CD4-positive, CD25-positive, alpha-beta regulatory T cell (primary cell): ENCODE measurements around the gene ZSCAN30. TPM values are rescaled to one million over a fixed set of nuclear protein-coding genes. Genes with fewer than 3 reads are reported as not detected.

Experiments
- ATAC-seq, 2 donors: fragments of 150-1000 bp; cut with Tn5 transposase; one replicate each; pipeline ENCODE4 v1.10.0; 2021; ENCODE audit warnings: low read depth in 2 of 2, moderate number of reproducible peaks in 2 of 2, moderate library complexity in 1 of 2
- DNase-seq, 3 donors: peaks; one replicate each; pipeline versions ENCODE4 v3.0.0 to v3.0.0-alpha.2; 2012 to 2022; ENCODE audit warnings: mixed read lengths in 1 of 3
- H3K27ac ChIP-seq: one replicate; pipeline ENCODE4 v1.7.0; 2013; ENCODE audit warnings: mild to moderate bottlenecking, low read length; ENCODE audit not compliant: insufficient read depth, poor library complexity, severe bottlenecking
- H3K27me3 ChIP-seq: one replicate; pipeline ENCODE4 v1.7.0; 2013; ENCODE audit warnings: low read length; ENCODE audit not compliant: control insufficient read depth, insufficient read depth
- H3K36me3 ChIP-seq: one replicate; pipeline ENCODE4 v1.7.0; 2013; ENCODE audit warnings: mild to moderate bottlenecking, low read length, moderate library complexity; ENCODE audit not compliant: control insufficient read depth, insufficient read depth
- H3K4me1 ChIP-seq: 2 replicates; pipeline ENCODE4 v1.7.0; 2013; ENCODE audit warnings: mild to moderate bottlenecking, low read length; ENCODE audit not compliant: insufficient read depth, control insufficient read depth, poor library complexity, severe bottlenecking
- H3K4me3 ChIP-seq: one replicate; pipeline ENCODE4 v1.7.0; 2013; ENCODE audit warnings: low read depth, mild to moderate bottlenecking, low read length, moderate library complexity
- H3K9me3 ChIP-seq, 2 experiments: 1 replicate in 1 of 2; 2 replicates in 1 of 2; pipeline ENCODE4 v1.7.0; 2013; ENCODE audit warnings: low read length in 2 of 2, mild to moderate bottlenecking in 1 of 2, moderate library complexity in 1 of 2; ENCODE audit not compliant: control insufficient read depth in 2 of 2
- H3K27ac Mint-ChIP-seq, 3 donors: one replicate each; pipeline ENCODE4 v1.8.0; 2020 to 2022; ENCODE audit warnings: mild to moderate bottlenecking in 3 of 3, mixed read lengths in 3 of 3, moderate library complexity in 2 of 3
- H3K27me3 Mint-ChIP-seq: one replicate; pipeline ENCODE4 v1.8.0; 2022; ENCODE audit warnings: mild to moderate bottlenecking, mixed read lengths
- H3K36me3 Mint-ChIP-seq: one replicate; pipeline ENCODE4 v1.8.0; 2020; ENCODE audit warnings: mixed read lengths
- H3K4me1 Mint-ChIP-seq, 4 donors: one replicate each; pipeline ENCODE4 v1.8.0; 2020 to 2022; ENCODE audit warnings: mixed read lengths in 4 of 4, mild to moderate bottlenecking in 1 of 4
- H3K4me3 Mint-ChIP-seq, 4 donors: one replicate each; pipeline ENCODE4 v1.8.0; 2020 to 2022; ENCODE audit warnings: mild to moderate bottlenecking in 4 of 4, mixed read lengths in 4 of 4, moderate library complexity in 3 of 4
- H3K9me3 Mint-ChIP-seq, 7 donors: one replicate each; pipeline ENCODE4 v1.8.0; 2020 to 2022; ENCODE audit warnings: mixed read lengths in 7 of 7, mild to moderate bottlenecking in 3 of 7, moderate library complexity in 2 of 7
- polyA plus RNA-seq, 4 donors: library from polyadenylated mRNA; unstranded; fragments of 300-500 nt; fragmentation: Illumina TruSeq; gene quantifications; one replicate each; pipeline ENCODE4 v1.2.3, GENCODE V29; 2021
- total RNA-seq: library from RNA; stranded (reverse); gene quantifications from one replicate; pipeline ENCODE4 v1.2.3, GENCODE V29; 2022

Gene ZSCAN30
- total and polyA plus RNA-seq, 5 donors from 2014 or later = 2.0 to 11.5 (median 4.7) TPM

DNA sequence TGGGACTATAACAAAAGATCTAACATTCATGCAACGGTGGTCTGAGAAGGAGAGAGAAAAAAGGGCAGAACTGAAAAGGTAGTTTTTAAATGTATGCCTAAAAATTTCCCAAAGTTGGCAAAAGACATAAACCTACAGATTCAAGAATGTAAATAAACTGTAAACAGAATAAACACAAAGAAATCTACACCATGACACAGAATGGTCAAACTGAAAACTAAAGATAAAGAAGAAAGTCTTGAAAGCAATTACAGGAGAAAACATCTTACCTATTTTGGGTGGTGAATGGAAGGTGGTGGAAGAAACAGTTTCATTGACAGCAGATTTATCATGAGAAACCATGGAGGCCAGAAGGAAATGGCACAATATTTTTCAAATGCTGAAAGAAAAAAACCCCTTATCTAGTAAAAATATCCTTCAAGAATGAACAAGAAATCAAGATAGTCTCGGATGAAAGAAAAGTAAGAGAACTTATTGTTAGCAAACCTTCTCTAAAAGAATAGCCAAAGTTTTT lies 84.8 kb downstream of the ZSCAN30 start:
- Histone ChIP-seq H3K27me3 (no peaks in the 10 kb centered on the region), H3K27ac (no peak overlapping the region), H3K36me3 (no peaks in the 10 kb centered on the region), H3K4me1 (no peaks in the 10 kb centered on the region), H3K9me3 (peaks cover 0 to 1% of the 10 kb centered on the region in 2 experiments), H3K4me3 (no peak overlapping the region)
- Mint-ChIP-seq H3K27ac (no peak overlapping the region), H3K9me3 (peaks cover 0 to 10% (median 2%) of the 10 kb centered on the region in 7 donors), H3K4me1 (no peaks in the 10 kb centered on the region), H3K36me3 (peaks cover 4% of the 10 kb centered on the region), H3K4me3 (no peak overlapping the region), H3K27me3 (peaks cover 11% of the 10 kb centered on the region)
- no peak for ATAC-seq
- no peak for DNase-seq

DNA sequence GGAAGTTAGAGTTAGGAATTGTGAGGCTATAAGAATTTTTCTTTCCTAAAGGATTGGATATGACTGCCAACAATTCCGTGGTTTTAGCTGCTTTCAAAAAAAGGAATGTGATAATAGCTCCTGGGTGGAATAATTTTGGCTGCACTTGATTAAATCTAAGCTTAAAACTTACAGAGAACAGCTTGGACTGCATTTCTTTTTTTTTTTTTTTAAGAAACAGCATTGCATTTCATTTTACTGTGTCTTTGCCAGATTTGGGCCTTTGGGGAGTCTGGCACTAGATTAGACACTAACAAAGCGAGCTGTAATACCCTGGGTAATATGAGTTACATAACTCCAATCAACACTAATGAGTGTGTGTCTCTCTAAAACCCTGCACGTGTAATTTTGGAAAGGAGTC lies 87.0 kb downstream of the ZSCAN30 start:
- no peak for DNase-seq
- Histone ChIP-seq H3K9me3 (peaks cover 0 to 1% of the 10 kb centered on the region in 2 experiments), H3K4me1 (no peaks in the 10 kb centered on the region), H3K36me3 (no peaks in the 10 kb centered on the region), H3K27ac (no peak overlapping the region), H3K4me3 (no peak overlapping the region), H3K27me3 (no peaks in the 10 kb centered on the region)
- no peak overlapping the region for H3K27ac Mint-ChIP-seq
- ATAC-seq = no peak
- peaks cover 21% of the 10 kb centered on the region for H3K27me3 Mint-ChIP-seq
- H3K4me3 Mint-ChIP-seq = no peak overlapping the region
- H3K9me3 Mint-ChIP-seq = peaks cover 0 to 10% (median 2%) of the 10 kb centered on the region in 7 donors
- no peaks in the 10 kb centered on the region for H3K4me1 Mint-ChIP-seq
- H3K36me3 Mint-ChIP-seq = peaks cover 4% of the 10 kb centered on the region

GRCh38 chr18:35201256-35201931 lies 88.6 kb downstream of the ZSCAN30 start:
- no peak for ATAC-seq
- Mint-ChIP-seq H3K36me3 (peaks cover 4% of the 10 kb centered on the region), H3K4me1 (no peaks in the 10 kb centered on the region), H3K9me3 (peaks cover 0 to 10% (median 2%) of the 10 kb centered on the region in 7 donors), H3K4me3 (no peak overlapping the region), H3K27ac (no peak overlapping the region), H3K27me3 (peaks cover 28% of the 10 kb centered on the region)
- peaks cover 0 to 1% of the 10 kb centered on the region in 2 experiments for H3K9me3 ChIP-seq
- no peaks in the 10 kb centered on the region for H3K27me3 ChIP-seq
- DNase-seq = no peak
- no peak overlapping the region for H3K4me3 ChIP-seq
- H3K4me1 ChIP-seq = no peaks in the 10 kb centered on the region
- no peaks in the 10 kb centered on the region for H3K36me3 ChIP-seq
- no peak overlapping the region for H3K27ac ChIP-seq

Other genes with a start within 250 kb of the ZSCAN30 start
- gene MAPRE2, start 248.8 kb downstream of the ZSCAN30 start, total RNA-seq = 82.5 TPM
- 10 to 100 TPM; 62.2 to 74.3 (median 66.6) TPM for gene MAPRE2, start 248.8 kb downstream of the ZSCAN30 start, polyA plus RNA-seq
- gene ZNF397, start 49.2 kb downstream of the ZSCAN30 start, total RNA-seq = 12.9 TPM
- 1 to 10 TPM; 6.2 to 7.4 (median 6.8) TPM for gene ZNF397, start 49.2 kb downstream of the ZSCAN30 start, polyA plus RNA-seq
- 53.9 TPM for gene ZNF24, start 54.2 kb upstream of the ZSCAN30 start, total RNA-seq
- gene ZNF24, start 54.2 kb upstream of the ZSCAN30 start, polyA plus RNA-seq = 10 to 100 TPM; 69.4 to 96.3 (median 73.7) TPM
- gene ZNF396, start 87.1 kb upstream of the ZSCAN30 start, total RNA-seq = not detected
- gene ZNF396, start 87.1 kb upstream of the ZSCAN30 start, polyA plus RNA-seq = 1 to 10 TPM in 2 of 4 donors, under 1 TPM in 1, not detected in 1; 0.57 to 2.3 (median 1.3) TPM
- 25.5 TPM for gene INO80C, start 207.7 kb upstream of the ZSCAN30 start, total RNA-seq
- gene INO80C, start 207.7 kb upstream of the ZSCAN30 start, polyA plus RNA-seq = 10 to 100 TPM; 20.2 to 27.6 (median 24.3) TPM